Transverse colon (tissue), 4 donors: ENCODE results near the gene CLEC4M.

Source experiments
- CTCF ChIP-seq, 5 experiments: fragments of 200-600 bp in 3 of 5; fragments of 450-650 bp in 2 of 5; sonication (generic) in 3 of 5; IDR thresholded peaks; 1 replicate in 2 of 5; 2 replicates in 3 of 5; pipeline ENCODE4 v1.5.1; 2016 to 2017; ENCODE audit warnings: antibody characterized with exemption in 5 of 5, inconsistent platforms in 3 of 5, mild to moderate bottlenecking in 2 of 5, moderate library complexity in 1 of 5
- POLR2A ChIP-seq: fragments of 450-650 bp; IDR thresholded peaks from one replicate; pipeline ENCODE4 v1.6.1; 2016; ENCODE audit warnings: antibody characterized with exemption, mild to moderate bottlenecking, moderate library complexity
- POLR2AphosphoS5 ChIP-seq, 3 donors: sonication (generic); formaldehyde crosslinking; IDR thresholded peaks; one replicate each; pipeline ENCODE4 v1.6.1; 2016; ENCODE audit warnings: antibody characterized with exemption in 3 of 3

DNA sequence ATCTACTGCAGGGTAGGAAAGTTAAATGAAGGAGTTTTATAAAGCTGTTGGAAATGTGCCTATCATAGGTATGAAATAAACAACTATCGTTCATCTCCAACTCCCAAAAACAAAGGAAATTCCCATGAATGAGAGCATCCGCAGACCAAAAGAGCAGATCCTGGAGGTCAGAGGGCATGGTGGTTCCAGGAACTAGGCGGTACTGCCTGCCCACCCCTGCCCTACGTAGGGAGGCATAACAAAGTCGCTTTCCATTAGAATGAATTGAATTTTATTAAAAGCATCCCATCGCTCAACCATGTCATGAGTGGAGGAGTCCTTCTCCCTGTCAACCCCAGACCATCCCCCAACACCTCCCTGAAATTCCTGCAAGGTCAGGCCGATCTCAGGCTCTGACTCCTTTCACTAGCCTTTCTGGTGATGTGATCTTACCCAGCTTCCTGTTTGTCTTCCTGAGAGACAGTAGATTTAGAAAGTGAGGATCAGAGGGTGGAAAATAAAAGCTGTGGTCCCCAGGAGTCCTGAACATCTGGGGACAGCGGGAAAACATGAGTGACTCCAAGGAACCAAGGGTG lies at the start of gene CLEC4M:
- no peak for TF ChIP-seq CTCF (IDR thresholded peaks at IDR 0.05)
- TF ChIP-seq POLR2A, result no peak
- no peak for TF ChIP-seq POLR2AphosphoS5 (IDR thresholded peaks at IDR 0.05)
